CD4-positive, alpha-beta T cell treated with Interleukin-6 for 4 hours (primary cell): ENCODE results near the gene UST.
"Not testable (repeated sequence)": the region's sequence is repeated elsewhere in the genome, so short reads cannot be mapped to it uniquely, and the experiment has no call there.

ENCODE experiments used
- DNase-seq: peaks from one replicate; pipeline ENCODE4 v3.0.0-alpha.2; 2020; ENCODE audit warnings: mixed read lengths

The UST gene

DNA sequence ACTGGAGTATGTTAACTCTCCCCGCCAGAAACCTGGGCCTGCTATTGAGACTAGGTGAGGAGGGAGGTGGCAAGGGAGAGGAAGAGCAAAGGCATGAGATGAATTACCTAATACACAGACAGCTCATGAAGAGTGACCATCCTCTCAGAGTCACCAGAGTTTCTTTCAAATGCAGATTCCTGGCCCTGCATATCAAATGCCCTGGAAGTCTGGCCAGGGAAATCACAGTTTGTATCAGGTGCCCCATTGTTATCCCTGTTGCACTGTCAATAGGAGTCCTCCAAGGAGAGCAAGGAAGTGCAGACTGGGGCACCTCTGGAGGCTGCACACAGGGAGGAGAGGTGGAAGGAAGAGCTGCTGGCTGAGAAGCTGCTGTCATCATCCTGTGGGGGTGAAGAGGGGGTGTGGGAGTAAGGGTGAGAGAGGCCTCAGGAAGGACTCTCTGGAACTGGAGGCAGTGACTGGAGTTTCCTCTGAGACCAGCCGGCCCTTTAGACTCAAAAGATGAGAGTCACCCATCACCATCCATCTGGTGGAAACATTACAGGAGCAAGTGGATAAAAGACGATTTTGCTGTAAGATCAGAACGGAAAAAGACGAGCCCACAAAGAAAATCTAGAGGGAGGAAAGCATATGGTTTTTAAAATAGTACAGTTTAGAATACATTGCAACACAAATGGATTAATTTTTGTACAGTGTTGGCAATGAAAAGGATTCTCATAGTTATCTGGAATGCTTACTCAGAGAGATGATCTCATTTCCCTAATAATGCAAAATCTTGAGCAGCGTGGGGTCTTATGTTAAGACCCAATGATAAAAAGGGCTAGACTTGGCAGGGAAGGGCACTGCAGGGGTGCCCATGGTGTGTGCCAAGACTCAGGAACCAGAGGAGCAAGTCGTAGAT is 268.1 kb downstream of the UST start:
- DNase-seq: no peak

DNA sequence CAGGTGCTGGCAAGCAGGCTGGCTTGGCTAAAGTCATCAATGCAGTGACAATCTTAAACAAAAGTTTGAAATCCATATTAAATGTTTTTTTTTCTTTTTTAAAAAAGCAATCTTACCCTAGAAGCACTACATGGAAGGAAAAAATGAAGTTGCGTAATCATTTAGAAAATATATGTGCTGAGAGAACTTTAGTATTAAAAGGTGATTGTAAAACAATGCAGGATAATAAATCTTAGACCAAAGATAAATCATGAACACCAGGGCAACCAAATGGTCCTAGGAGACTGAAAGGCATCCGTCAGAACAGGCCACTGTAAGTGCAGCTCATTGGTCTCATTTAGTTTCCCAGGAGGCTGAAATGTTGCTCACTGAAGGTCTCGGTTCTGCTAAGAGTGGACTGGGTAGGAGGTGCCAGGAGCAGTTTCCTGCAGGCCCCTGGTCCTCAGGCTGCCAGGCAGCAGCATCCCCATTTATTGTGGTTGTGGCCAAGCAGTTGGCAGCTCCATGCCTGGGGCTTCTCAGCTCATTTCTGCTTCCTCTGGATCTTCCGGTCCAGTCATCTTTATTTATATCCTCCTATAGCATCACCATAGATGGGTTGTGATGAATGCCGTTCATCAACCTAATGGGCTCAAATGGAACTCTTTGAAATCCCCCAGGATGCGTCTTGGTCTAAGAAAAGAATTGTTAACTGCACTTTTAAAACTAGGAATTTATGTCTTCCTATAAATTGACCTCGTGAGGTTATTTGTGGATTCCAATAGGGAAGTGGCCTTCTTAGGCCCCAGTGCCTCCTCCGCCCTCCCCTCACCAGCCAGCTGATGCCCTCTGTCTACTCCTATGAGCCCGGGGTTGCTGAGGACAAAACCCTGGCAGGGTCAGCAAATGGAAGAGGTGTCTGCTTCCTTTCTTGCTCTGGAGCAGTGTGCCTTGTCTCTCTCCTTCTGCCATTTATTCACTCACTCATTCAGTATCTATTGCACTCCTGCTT is 269.0 kb downstream of the UST start:
- no peak for DNase-seq

DNA sequence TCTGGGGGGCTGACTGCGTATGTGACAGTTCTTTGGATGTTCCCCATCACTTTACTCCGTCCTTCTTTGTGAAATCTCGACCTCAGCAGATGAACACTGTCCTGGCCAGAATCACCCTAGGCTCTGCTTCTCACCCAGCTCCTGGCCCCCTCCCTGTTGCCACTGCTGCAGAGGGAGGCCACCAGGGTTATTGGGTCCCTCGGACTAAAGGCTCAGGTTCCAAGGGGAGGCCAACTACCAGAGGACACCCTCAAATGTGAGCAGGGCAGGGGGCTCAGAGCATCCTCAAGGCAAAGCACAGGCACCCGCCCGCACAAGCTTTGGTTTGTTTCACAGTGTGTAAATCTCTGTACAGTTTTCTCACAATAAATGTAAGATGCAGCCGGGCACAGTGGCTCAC is 269.9 kb downstream of the UST start:
- DNase-seq: no peak

DNA sequence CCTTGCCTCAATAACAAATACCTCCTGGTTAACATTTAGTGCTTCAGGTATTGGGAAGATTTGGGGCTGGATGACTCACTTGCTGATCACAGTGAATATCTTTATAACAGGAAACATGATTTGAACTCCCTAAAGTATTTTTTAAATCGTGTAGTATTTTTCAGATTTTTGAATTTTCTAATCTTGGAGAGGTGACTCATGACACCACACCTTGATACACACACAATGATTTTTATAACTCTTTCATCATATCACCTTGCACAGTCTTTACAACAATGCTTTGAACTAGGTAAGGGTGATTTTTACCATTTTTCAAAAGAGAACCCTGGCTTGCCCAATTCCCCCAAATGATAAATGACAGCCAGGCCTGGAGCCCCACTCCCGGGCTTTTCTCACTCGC is 273.5 kb downstream of the UST start:
- DNase-seq: no peak

DNA sequence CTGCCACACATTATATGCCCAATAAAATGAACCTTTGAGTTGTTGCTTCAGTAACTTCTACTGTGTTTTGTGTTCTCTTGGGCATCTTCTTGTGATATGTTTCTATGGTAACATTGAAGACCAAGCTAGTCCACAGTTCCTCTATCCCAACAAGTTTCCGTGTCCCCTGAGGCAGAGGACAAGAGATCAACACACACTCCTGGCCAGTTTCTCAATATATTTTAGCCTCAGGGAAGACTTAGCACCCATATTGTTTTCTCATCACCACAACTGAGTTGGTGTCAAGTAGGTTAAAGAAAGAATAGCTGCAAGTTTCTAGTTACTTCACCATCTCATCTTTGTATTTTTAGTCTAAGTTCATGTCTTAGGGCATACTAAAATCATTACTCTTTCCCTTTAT is 277.5 kb downstream of the UST start:
- no peak for DNase-seq

DNA sequence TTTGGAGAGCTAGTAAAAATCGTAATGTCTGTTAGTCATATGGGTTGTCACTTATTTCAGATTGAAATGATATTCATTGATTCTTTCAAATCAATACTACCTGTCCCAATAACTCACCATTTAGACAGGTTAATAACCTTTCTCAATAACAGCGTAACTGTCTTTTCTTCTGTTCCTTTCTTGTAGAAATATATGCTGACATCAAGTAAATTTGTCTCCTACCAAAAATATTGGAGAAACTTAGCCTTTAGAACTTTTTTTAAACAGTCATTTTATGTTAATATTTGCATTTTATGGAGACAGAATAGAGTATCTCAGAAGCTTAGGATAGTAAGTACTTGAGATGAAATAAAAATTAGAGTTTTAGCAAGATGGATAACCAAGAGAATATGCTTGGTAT is 278.2 kb downstream of the UST start:
- DNase-seq: no peak

DNA sequence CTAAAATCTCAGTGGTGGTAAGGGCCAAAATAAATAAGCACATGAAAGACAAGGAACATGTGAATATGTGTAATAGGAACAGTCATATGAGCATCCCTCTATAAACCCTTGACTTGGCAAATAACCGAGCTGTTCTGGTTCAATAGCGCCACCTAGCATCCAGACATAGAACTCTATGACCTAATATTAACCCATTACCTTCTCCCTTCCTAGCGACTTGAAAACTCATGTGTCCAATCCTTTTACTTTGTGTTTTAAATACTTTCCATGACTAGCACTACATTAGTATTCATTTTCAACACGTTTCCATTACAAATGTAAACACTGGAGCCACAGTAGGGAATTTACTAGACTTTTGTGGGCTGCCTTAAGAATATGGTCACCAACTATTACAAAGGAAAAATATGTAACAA is 279.7 kb downstream of the UST start:
- no peak for DNase-seq

DNA sequence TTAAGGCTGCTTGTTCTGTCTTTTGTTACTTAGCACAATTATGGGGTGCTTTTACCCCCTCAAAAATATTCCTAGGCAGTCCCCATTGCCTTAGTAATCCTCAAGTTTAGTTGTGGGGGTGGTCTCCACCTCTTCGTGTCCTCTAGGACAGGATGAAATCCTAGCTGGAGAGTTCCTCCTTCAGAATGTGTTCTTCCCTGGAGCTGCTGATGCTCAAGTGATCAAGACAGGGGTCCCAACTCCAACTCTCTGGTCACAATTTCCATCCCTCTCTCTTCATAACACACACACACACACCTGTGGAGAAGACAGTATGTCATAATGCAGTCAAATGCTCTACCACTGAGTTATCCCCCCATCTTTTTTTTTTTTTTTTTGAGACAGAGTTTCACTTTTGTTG is 280.7 kb downstream of the UST start:
- DNase-seq: no peak

DNA sequence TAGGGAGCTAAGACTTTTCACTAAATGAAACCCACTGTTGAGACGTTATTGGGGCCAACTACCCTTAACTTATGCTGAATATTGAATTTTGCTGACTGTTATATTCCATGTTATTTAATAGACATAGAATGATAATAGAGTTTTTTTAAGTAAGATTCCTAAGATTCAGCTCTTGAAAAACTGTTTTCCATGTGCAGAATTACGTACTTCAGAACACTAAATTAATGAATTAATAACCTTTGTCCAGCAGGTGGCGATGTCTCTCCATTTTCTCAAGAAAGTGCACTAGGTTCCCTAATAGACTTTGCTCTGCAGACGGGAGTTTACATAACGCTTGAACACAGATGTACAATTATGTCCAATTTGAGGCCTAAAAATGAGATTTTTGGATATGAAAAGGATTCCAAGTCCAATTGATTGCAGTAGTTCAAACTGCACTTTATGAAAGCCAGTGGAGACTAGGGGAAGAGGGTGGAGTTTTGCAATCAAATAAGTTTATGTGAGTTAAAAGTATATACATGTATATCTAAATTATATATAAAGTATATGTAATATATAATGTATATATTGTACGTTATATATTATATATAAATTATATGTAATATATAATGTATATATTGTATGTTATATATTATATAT is 282.1 kb downstream of the UST start:
- peak; percentile 84 for DNase-seq

DNA sequence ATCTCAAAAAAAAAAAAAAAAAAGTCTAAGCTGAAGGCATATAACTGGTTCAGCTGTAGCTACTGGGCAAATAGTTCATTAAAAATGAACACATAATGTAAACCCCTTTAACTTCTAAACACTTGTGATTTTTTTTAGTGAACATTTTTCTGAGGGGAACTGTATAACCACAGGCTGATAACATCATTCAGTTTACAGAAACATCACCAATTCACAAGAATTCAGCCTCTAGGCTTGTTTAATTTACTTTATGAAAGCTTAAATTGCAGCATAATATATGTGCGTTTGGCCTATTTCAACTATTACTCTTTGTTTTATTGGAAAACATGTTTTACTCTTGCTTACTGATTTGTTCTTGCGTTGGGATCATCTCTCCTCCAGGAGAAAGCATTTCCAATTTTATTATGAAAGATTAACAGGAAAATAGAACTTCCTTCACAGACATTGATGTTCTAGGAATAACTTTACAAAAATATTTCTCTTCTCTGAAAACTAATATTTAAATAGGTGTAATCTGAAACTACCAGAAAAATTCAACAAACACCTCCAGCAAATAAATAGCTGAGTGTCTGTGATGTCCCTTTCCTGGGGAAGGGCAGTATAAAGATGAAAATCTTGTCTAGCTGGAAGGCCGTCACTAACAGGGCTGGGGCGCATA is 284.5 kb downstream of the UST start:
- DNase-seq: no peak

DNA sequence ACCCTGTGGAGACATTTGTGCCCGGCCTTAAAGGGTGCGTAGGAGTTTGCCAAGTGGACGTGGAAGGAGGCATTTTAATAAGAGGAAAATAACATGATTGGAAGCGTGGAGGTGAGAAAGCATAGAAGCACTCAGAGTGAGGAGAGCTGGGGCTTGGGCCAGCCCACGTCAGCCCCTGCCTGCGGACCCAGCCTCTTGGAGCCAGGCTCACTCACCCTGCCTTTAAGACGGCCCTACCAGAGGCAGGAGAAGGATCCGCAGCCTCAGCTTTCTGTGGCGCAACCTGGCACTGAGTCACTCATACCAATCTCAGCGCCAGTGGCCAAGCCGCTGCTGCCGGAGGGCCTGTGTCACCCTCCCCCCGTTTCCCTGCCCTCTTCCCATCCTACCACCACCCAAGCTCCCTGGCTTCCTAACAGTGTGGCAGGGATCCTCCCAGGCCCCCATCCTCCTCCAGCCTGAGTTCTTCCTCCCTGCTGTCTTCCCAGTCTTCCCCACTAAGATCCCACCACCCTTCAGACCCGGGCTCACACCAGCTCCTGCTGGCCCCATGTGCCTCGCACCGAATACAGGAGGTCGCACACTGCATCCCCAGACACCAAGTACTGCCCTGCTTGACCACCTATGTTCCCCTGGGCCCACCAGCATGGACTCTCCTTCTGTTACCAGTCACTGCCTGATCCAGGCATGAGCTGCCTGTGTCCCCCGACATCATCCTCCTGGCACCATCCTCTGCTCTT is 285.2 kb downstream of the UST start:
- DNase-seq: peak; percentile 55

DNA sequence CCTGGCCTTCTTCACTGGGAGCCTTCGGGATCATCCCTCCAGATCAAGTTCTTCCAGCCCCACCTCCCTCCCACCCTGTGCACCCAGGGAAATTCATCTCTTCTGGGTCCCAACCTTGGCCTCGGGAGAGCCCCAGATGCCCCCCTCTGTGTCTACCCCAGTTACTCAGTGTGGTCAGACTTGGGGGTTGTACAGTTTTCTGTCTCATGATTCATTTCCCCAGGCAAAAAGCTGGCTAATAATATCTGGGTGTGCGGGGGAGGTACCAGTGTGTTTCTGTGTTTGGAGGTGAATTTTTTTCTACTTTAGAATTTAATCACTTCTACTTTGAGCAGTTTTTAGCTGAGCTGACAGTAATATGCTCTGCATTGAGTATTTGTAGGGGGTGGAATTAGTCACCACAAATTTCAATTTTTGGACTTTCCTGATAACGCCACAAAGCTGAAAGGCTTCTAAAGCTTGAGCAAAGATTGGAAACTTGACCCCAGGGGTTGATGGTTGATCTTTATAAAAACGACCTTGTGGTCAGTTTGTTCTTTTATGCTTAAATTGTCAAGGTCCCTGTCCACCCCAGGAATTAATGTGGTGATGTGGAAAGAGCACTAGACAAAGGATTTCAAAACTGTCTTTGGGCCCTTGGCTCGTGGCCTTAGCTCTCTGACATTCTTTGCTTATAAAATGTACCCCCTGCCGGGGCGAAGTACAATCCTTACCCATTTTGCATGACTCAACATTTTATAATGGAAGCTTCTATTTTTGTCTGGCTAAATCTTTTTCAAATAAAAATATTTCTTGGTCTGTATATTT is 286.0 kb downstream of the UST start:
- peak; percentile 50 for DNase-seq

DNA sequence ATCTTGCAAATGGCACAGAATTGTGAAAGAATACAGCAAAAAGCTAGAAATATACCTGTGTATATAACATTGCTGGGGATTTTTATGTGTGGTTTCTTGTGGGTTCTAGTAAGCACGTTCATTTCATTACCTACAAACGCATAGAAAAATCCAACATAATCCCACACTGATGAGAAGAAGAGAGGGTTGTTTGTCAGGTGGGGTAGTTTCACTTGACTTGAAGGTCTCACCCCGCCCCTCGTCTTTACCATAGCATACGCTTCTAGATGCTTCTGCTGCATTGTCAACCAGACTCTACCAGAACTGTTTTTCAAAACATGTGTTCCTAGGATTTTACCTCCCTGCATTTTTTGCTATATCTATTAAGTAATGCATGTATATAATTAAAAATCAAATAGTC is 286.6 kb downstream of the UST start:
- DNase-seq: no peak

DNA sequence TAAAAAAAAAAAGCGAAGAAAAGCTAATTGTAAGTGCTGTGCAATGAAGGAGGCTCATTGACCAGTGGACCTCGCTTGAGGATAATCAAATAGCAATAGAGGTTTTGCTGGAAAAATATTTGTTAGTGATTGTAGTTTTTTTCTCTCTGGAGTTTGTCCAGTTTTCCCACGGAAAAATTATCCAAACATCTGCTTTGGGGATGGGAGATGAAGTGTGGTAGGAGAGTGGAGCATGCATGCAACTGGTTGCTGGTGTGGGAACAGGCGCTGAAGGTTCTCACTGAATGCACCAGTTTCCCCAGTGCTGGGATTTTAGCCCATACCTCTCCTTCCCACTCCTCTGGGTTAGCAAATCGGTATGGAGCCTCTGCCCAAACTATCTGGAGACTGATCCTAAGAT is 288.9 kb downstream of the UST start:
- no peak for DNase-seq

DNA sequence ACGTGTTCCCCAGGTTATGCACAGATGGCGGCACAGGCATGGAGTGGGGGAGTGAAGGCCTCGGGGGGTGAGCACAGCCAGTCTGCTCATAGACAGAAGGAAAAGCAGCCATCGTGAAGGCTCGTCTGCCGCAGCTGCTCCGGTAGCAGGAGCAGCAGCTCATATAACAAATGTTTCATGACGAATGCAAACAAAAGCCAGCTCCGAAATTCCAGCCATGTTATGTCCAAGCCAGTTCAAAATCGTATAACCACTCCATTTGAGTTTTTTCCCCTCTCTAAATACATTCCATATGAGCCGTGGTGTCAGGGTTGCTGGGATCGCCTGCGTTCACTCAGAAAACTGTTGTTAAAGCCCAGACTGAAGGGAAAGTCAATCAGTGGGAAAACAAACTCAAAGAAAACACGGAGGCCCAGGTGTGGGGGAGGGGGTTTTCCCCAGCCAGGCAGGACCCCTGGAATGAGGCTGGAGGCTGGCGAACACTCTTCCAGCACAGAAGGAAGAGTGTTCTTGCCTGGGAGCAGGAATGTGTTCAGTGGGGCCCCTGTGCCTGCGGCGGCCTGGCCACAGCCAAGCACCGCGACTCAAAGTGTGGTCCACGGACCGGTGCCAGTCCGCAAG is 290.3 kb downstream of the UST start:
- no peak for DNase-seq

DNA sequence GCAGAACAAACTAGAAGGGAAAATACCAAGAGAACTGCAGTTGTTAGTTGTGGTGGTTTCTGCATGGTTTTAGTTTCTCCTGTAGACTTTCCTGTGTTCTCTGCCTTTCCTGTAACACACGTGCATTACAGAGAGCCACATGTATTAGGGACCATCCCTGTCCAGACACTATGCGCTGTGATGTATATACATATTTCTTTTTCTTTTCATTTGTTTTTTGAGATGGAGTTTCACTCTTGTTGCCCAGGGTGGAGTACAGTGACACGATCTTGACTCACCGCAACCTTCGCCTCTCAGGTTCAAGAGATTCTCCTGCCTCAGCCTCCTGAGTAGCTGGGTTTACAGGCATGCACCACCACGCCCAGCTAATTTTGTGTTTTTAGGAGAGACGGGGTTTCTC is 292.2 kb downstream of the UST start:
- not testable (repeated sequence) for DNase-seq

DNA sequence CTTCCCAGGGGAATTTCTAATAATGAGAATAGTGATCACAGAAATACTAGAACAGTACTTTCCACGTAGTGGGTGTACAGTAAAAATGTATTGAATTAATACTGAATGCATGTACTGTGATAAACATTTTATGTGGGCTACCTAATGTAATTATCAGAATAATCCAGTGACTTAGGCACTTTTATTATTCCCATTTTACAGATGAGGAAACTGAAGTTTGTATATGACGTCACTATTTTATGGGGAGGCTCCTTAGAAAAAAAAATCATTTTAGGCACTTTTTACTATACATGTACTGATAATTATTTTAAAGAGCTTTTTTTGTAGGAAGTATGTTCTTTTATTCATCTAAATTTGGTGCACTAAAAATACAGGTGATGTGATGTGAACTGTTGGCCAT is 295.1 kb downstream of the UST start:
- no peak for DNase-seq

DNA sequence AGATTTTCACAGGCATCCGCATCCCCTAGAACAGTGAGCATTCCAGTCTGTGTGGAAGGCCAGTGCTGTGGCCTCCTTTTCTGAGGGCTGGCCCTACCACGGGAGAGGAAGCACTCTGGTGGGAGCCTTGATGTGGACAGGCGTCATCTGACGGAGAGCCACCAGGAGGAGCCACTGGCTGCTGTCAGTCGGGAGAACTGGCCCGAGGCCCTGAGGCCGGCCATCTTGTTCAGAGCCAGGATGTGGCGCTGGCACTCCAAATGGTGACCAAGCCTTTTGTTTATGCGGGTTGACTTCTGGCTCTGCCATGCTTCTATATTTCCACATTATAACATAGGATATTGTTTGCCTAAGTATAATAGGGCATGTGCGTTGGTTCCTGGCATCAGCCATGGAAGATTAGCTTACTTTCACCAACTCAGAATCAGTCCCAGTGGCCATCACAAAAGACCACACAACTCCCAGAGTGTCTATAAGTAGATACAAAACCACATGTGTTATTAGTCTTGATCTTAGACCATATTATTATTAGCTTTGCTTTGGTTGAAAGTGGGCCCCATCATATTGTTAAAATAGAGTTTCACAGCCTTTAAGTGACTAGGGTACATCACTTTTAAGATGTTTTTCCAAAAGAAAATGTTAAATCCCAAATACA is 296.8 kb downstream of the UST start:
- DNase-seq: peak; percentile 26

DNA sequence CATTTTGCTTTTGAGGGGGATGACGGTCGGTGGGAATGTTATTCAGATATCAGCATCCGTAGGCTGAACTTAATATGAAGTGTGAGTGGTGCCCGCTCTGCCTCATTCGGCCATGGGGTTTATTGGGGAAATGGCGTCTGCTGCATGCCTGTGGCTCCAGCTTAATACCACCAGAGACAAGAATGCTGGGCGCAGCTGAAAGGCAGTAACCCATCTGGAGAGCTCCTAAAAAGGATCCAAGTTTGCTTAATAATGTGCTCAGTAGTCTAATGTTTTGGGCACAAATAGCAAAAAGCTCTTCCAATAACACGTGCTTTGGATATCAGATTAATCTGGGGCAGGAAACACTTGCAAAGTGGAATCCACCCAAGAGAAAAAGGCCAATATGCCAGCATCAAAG is 297.7 kb downstream of the UST start:
- DNase-seq: no peak

DNA sequence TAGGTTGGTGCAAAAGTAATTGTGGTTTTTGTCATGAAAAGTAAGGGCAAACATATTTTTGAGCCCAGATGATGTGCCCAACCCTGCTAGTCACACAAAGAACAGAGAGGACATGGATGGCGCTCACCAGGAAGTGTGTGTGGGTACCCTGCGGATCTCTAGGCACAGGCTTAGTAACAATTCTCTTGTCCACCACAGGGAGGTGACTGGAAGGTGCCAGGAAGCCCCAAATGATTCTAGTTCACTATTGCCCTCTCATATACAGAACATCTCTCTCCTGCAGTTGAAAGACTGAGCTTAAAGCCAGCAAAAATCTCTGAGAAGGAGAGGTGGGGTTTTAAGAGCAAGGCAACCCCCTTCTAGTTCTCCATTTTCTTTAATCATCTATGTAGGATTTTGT is 298.6 kb downstream of the UST start:
- DNase-seq: peak; percentile 43
